HepG2 (cell line): ENCODE measurements around the gene SMTNL1. TPM values are rescaled to one million over a fixed set of nuclear protein-coding genes. Genes with fewer than 3 reads are reported as not detected.

ENCODE experiments used
- HNRNPK ChIP-seq: fragments of 200-400 bp; formaldehyde crosslinking; IDR thresholded peaks from 2 replicates; pipeline ENCODE4 v1.6.1; 2018; ENCODE audit warnings: low read length, low read depth, moderate library complexity, mild to moderate bottlenecking; ENCODE audit not compliant: poor library complexity, severe bottlenecking
- JDP2 ChIP-seq: sonication (generic); formaldehyde crosslinking; IDR thresholded peaks from 2 replicates; pipeline ENCODE4 v1.8.1; 2022; ENCODE audit warnings: missing genetic modification reagents, borderline replicate concordance
- JUND ChIP-seq: sonication (generic); formaldehyde crosslinking; IDR thresholded peaks from 2 replicates; pipeline ENCODE4 v1.8.0; 2022; ENCODE audit warnings: mild to moderate bottlenecking, missing genetic modification reagents
- MTA3 ChIP-seq: sonication (generic); formaldehyde crosslinking; IDR thresholded peaks from 2 replicates; pipeline ENCODE4 v1.4.0; 2020; ENCODE audit warnings: missing genetic modification reagents
- PTBP1 ChIP-seq: fragments of 200-400 bp; formaldehyde crosslinking; IDR thresholded peaks from 2 replicates; pipeline ENCODE4 v1.6.1; 2018; ENCODE audit warnings: low read length, low read depth; ENCODE audit not compliant: poor library complexity, severe bottlenecking
- SKI ChIP-seq: fragments of 450-650 bp; IDR thresholded peaks from one replicate; pipeline ENCODE4 v1.6.1; 2018; ENCODE audit warnings: mild to moderate bottlenecking; ENCODE audit not compliant: partially characterized antibody
- TOPORS ChIP-seq: sonication (generic); formaldehyde crosslinking; IDR thresholded peaks from 2 replicates; pipeline ENCODE4 v1.8.0; 2023; ENCODE audit warnings: mild to moderate bottlenecking, missing genetic modification reagents
- ZC3H13 ChIP-seq: sonication (generic); formaldehyde crosslinking; IDR thresholded peaks from 2 replicates; pipeline ENCODE4 v1.8.1; 2023; ENCODE audit warnings: mild to moderate bottlenecking, missing genetic modification reagents, moderate library complexity
- ZEB1 ChIP-seq: IDR thresholded peaks from 2 replicates; pipeline ENCODE4 v1.6.1; 2012; ENCODE audit warnings: mild to moderate bottlenecking, low read depth, inconsistent platforms; ENCODE audit not compliant: insufficient replicate concordance
- ZNF256 ChIP-seq: sonication (generic); formaldehyde crosslinking; conservative IDR thresholded peaks from 2 replicates; pipeline ENCODE4 v1.4.0; 2020; ENCODE audit warnings: missing genetic modification reagents
- ZNF530 ChIP-seq: sonication (generic); formaldehyde crosslinking; IDR thresholded peaks from 2 replicates; pipeline ENCODE4 v1.5.0; 2020; ENCODE audit warnings: low read depth, mild to moderate bottlenecking, missing genetic modification reagents
- ZNF615 ChIP-seq: sonication (generic); formaldehyde crosslinking; IDR thresholded peaks from 2 replicates; pipeline ENCODE4 v1.5.0; 2020; ENCODE audit warnings: mild to moderate bottlenecking, missing genetic modification reagents, borderline replicate concordance
- ZNF703 ChIP-seq: sonication (generic); formaldehyde crosslinking; IDR thresholded peaks from 2 replicates; pipeline ENCODE4 v1.5.1; 2020; ENCODE audit warnings: missing genetic modification reagents, mild to moderate bottlenecking, moderate library complexity, borderline replicate concordance
- ZNF709 ChIP-seq: sonication (generic); formaldehyde crosslinking; IDR thresholded peaks from 2 replicates; pipeline ENCODE4 v1.5.0; 2020; ENCODE audit warnings: mild to moderate bottlenecking, missing genetic modification reagents
- ZNF749 ChIP-seq: sonication (generic); formaldehyde crosslinking; IDR thresholded peaks from 2 replicates; pipeline ENCODE4 v1.8.0; 2022; ENCODE audit warnings: mild to moderate bottlenecking, missing genetic modification reagents, moderate library complexity, borderline replicate concordance
- ZNF792 ChIP-seq: IDR thresholded peaks from 2 replicates; pipeline ENCODE4 v1.6.1; 2016
- polyA plus RNA-seq, 8 experiments: library from polyadenylated mRNA; depleted of rRNA in 3 of 8; stranded (reverse) in 7 of 8; unstranded in 1 of 8; fragments of >200 nt; fragmentation: Illumina TruSeq in 4 of 8; extraction: Trizol in 4 of 8; gene quantifications; 2 replicates each; pipeline versions ENCODE4 v1.2.1 to v1.2.3, GENCODE V29; 2011 to 2016; ENCODE audit warnings: low read depth in 4 of 8, missing spikeins in 1 of 8, mixed read lengths in 1 of 8; ENCODE audit not compliant: insufficient read depth in 1 of 8
- total RNA-seq, 5 experiments: library from RNA; depleted of rRNA; stranded (reverse); fragments of >200 nt; fragmentation: Illumina TruSeq; extraction: Trizol; gene quantifications; 2 replicates each; pipeline ENCODE4 v1.2.3, GENCODE V29; 2016; ENCODE audit warnings: low read depth in 1 of 5
- TF ChIP-seq, protein P1 (sequence below): sonication (generic); formaldehyde crosslinking; IDR thresholded peaks from 2 replicates; pipeline ENCODE4 v1.5.0; 2020; ENCODE audit warnings: mild to moderate bottlenecking, missing genetic modification reagents, borderline replicate concordance
- TF ChIP-seq, protein P2 (sequence below): sonication (generic); formaldehyde crosslinking; IDR thresholded peaks from 2 replicates; pipeline ENCODE4 v1.5.0; 2020; ENCODE audit warnings: missing genetic modification reagents, mild to moderate bottlenecking, borderline replicate concordance
- TF ChIP-seq, protein P3 (sequence below): sonication (generic); formaldehyde crosslinking; IDR thresholded peaks from 2 replicates; pipeline ENCODE4 v1.5.1; 2020; ENCODE audit warnings: mild to moderate bottlenecking, moderate library complexity, missing genetic modification reagents
- TF ChIP-seq, protein P4 (sequence below): sonication (generic); formaldehyde crosslinking; IDR thresholded peaks from 2 replicates; pipeline ENCODE4 v1.5.1; 2020; ENCODE audit warnings: mild to moderate bottlenecking, missing genetic modification reagents

The SMTNL1 gene
- total and polyA plus RNA-seq, 2 of the 13 experiments (the other 11 are each of a cell fraction or from before 2014, with no cell fraction given): 0.04 TPM; not detected in 1

DNA sequence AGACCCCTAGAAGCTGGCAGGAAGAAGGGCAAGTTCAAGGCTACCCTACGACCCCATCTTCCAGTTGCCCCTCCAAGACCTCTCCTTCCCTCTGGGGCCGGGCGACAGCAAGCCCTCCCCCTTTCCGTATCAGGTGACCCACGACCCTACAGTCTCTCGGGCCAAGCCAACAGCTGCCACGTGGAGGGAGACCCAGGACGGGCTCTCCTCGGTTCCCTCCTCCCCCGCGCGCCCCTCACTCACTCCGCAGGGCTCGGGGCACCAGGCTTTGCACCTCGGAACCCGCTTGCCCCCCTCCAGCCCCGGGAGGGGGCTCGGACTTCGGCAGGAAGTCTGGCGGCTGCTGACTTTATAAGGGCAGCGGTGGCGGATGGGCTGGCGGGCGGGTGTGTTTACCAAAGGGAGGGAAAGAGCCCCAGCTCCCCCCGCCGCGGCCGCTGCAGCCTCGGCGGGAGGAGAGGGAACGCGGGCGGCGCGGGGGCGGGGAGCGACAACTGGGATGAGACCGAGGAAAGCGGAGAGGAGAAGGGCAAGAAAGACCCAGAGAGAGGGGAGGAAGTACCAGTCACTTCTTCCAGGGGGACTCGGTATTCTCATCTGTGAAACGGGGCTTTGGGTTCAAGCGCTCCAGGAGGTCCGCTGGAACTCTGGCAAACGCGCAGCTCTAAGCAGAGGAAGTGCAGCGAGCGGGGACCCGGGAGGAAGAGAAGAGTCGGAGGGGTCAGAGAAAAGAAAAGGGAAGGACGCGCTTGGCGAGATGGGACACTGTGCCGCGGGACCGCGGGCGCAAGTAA lies 22.7 kb upstream of the SMTNL1 start (continued):
- TF ChIP-seq, protein P1, sequence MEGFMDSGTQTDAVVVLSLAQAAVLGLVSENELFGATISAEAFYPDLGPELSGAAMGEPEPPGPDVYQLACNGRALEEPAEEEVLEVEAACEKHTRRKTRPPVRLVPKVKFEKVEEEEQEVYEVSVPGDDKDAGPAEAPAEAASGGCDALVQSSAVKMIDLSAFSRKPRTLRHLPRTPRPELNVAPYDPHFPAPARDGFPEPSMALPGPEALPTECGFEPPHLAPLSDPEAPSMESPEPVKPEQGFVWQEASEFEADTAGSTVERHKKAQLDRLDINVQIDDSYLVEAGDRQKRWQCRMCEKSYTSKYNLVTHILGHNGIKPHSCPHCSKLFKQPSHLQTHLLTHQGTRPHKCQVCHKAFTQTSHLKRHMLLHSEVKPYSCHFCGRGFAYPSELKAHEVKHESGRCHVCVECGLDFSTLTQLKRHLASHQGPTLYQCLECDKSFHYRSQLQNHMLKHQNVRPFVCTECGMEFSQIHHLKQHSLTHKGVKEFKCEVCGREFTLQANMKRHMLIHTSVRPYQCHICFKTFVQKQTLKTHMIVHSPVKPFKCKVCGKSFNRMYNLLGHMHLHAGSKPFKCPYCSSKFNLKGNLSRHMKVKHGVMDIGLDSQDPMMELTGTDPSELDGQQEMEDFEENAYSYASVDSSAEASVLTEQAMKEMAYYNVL (CRISPR knock-in tag): peak; percentile 54; the same call in 1 of the 2 replicates
- TF ChIP-seq ZNF709 (CRISPR knock-in tag) (no peak; the same call in 1 of the 2 replicates), ZNF749 (peak; percentile 66; the same call in 1 of the 2 replicates), JUND (CRISPR knock-in tag) (no peak), ZEB1 (no peak), SKI (no peak), ZNF703 (CRISPR knock-in tag) (no peak), ZNF256 (CRISPR knock-in tag) (no peak), TOPORS (CRISPR knock-in tag) (no peak), PTBP1 (peak; percentile 35), ZC3H13 (no peak; the same call in 1 of the 2 replicates), HNRNPK (peak; percentile 31), JDP2 (CRISPR knock-in tag) (no peak), ZNF792 (CRISPR knock-in tag) (no peak), ZNF615 (no peak), ZNF530 (CRISPR knock-in tag) (no peak; the same call in 1 of the 2 replicates), MTA3 (CRISPR knock-in tag) (no peak)
- TF ChIP-seq, protein P2, sequence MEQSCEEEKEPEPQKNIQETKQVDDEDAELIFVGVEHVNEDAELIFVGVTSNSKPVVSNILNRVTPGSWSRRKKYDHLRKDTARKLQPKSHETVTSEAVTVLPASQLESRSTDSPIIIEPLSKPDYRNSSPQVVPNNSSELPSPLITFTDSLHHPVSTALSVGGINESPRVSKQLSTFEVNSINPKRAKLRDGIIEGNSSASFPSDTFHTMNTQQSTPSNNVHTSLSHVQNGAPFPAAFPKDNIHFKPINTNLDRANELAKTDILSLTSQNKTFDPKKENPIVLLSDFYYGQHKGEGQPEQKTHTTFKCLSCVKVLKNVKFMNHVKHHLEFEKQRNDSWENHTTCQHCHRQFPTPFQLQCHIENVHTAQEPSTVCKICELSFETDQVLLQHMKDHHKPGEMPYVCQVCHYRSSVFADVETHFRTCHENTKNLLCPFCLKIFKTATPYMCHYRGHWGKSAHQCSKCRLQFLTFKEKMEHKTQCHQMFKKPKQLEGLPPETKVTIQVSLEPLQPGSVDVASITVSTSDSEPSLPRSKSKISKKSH (CRISPR knock-in tag): no peak
- TF ChIP-seq, protein P3, sequence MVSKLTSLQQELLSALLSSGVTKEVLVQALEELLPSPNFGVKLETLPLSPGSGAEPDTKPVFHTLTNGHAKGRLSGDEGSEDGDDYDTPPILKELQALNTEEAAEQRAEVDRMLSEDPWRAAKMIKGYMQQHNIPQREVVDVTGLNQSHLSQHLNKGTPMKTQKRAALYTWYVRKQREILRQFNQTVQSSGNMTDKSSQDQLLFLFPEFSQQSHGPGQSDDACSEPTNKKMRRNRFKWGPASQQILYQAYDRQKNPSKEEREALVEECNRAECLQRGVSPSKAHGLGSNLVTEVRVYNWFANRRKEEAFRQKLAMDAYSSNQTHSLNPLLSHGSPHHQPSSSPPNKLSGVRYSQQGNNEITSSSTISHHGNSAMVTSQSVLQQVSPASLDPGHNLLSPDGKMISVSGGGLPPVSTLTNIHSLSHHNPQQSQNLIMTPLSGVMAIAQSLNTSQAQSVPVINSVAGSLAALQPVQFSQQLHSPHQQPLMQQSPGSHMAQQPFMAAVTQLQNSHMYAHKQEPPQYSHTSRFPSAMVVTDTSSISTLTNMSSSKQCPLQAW (CRISPR knock-in tag): peak; percentile 60; the same call in 1 of the 2 replicates
- TF ChIP-seq, protein P4, sequence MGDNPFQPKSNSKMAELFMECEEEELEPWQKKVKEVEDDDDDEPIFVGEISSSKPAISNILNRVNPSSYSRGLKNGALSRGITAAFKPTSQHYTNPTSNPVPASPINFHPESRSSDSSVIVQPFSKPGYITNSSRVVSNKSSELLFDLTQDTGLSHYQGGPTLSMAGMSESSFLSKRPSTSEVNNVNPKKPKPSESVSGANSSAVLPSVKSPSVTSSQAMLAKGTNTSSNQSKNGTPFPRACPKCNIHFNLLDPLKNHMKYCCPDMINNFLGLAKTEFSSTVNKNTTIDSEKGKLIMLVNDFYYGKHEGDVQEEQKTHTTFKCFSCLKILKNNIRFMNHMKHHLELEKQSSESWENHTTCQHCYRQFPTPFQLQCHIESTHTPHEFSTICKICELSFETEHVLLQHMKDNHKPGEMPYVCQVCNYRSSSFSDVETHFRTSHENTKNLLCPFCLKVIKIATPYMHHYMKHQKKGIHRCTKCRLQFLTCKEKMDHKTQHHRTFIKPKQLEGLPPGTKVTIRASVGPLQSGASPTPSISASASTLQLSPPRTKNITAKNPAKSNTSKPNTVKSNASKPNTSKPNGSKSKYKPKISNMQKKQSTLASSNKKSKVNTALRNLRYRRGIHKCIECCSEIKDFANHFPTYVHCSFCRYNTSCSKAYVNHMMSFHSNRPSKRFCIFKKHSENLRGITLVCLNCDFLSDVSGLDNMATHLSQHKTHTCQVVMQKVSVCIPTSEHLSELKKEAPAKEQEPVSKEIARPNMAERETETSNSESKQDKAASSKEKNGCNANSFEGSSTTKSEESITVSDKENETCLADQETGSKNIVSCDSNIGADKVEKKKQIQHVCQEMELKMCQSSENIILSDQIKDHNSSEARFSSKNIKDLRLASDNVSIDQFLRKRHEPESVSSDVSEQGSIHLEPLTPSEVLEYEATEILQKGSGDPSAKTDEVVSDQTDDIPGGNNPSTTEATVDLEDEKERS (CRISPR knock-in tag): no peak; the same call in 1 of the 2 replicates
